Mucosa of stomach (tissue), 1 donor: ENCODE measurements around the gene NPAP1.
"Not testable (repeated sequence)": the region's sequence is repeated elsewhere in the genome, so short reads cannot be mapped to it uniquely, and the experiment has no call there.

Experiments used
- H3K27me3 ChIP-seq: one replicate; pipeline ENCODE4 v1.7.0; 2013; ENCODE audit warnings: mild to moderate bottlenecking, low read length; ENCODE audit not compliant: control insufficient read depth, insufficient read depth
- H3K36me3 ChIP-seq: one replicate; pipeline ENCODE4 v1.7.0; 2013; ENCODE audit warnings: low read length; ENCODE audit not compliant: control insufficient read depth, insufficient read depth
- H3K4me1 ChIP-seq: one replicate; pipeline ENCODE4 v1.7.0; 2013; ENCODE audit warnings: mild to moderate bottlenecking, low read length; ENCODE audit not compliant: control insufficient read depth, insufficient read depth
- H3K4me3 ChIP-seq: one replicate; pipeline ENCODE4 v1.7.0; 2013; ENCODE audit warnings: low read length
- H3K9ac ChIP-seq: one replicate; pipeline ENCODE4 v1.7.0; 2013; ENCODE audit warnings: mild to moderate bottlenecking, low read length, moderate library complexity
- H3K9me3 ChIP-seq: one replicate; pipeline ENCODE4 v1.7.0; 2013; ENCODE audit warnings: mild to moderate bottlenecking, low read length, moderate library complexity; ENCODE audit not compliant: control insufficient read depth
- donor health status: Pancreatic carcinoma.

The NPAP1 gene, protein sequence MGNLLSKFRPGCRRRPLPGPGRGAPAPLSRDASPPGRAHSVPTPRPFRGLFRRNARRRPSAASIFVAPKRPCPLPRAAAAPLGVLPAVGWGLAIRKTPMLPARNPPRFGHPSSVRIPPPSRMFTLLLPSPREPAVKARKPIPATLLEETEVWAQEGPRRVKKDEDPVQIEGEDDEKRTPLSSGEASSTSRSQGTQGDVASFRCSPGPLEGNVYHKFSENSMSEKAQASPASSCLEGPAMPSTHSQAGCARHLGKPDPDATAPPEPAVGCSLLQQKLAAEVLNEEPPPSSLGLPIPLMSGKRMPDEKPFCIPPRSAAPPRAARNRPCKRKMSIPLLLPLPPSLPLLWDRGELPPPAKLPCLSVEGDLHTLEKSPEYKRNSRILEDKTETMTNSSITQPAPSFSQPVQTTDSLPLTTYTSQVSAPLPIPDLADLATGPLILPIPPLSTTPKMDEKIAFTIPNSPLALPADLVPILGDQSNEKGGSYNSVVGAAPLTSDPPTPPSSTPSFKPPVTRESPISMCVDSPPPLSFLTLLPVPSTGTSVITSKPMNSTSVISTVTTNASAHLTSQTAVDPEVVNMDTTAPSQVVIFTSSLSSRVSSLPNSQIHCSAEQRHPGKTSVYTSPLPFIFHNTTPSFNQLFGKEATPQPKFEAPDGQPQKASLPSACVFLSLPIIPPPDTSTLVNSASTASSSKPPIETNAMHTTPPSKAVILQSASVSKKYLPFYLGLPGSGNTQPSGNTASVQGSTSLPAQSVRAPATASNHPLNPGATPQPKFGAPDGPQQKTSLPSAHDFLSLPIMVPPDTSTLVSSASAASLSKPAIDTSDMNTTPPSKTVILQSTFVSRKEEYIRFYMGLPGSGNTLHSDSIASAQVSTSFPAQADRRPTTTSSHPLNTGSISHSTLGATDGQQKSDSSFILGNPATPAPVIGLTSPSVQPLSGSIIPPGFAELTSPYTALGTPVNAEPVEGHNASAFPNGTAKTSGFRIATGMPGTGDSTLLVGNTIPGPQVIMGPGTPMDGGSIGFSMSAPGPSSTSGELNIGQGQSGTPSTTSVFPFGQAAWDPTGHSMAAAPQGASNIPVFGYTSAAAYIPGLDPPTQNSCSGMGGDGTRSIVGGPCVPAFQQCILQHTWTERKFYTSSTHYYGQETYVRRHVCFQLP

DNA sequence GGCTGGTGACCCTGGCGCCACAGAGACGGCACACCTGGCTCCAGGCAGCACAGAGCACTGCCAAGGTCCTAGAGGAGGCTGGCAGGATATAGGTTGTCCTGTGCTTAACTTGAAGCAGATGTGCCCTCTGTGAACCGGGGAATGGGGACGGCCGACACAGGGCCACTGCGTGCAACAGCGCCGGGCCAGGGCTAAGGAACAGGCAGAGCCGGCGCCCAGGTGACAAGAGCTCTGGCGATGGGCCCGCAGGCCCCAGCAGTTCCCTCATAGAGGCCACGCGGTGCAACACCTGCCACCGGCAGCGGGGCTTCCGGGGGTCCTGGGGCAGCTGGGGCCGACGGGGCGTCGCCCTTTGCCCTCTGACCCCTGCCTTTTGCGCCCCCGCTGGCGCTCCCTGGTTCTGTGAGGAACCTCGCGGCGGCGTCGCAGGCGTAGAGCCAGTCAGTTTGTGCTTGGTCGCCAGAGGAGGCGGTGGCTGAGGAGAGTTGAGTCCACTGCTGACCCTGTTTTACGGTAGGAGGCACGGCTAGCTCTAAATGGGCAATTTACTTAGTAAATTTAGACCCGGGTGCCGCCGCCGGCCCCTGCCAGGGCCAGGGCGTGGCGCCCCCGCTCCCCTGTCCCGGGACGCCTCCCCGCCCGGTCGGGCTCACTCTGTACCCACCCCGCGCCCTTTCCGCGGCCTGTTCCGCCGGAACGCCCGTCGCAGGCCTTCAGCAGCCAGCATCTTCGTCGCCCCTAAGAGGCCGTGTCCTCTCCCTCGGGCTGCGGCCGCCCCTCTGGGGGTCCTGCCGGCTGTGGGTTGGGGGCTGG, at the start of gene NPAP1:
TSS of gene NPAP1 (plus strand) at position 444 of the 813 bp plus-strand sequence. CDS start at position 537, 93 bp downstream.
- Histone ChIP-seq H3K9ac (no peak within 1 kb of the TSS), H3K36me3 (no peaks in the 10 kb centered on the region), H3K4me1 (no peaks in the 10 kb centered on the region), H3K4me3 (no peak within 1 kb of the TSS), H3K9me3 (no peaks in the 10 kb centered on the region), H3K27me3 (no peaks in the 10 kb centered on the region)

DNA sequence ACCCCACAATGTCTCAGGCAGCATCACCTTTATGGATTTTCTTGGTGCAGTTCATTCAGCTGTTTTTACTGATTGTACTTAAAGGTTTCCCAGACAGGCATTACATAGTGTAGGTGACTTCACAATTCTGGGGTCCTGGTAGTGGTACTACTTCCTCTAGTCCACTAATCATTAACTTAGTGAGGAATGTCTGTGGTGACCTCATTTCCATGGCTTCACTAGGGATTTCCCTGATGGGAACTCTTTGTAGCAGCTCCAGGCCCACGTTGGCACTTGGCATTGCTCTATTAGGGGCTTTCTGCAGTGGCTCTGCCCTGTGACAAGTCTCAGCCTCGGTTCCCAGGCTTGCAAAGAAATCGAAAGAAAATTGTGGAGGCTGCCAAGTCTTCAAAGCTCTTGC, 48.1 kb upstream of the NPAP1 start:
- Histone ChIP-seq H3K36me3 (no peaks in the 10 kb centered on the region), H3K27me3 (no peaks in the 10 kb centered on the region), H3K9me3 (no peaks in the 10 kb centered on the region), H3K4me3 (no peak overlapping the region), H3K4me1 (no peaks in the 10 kb centered on the region), H3K9ac (no peak overlapping the region)

DNA sequence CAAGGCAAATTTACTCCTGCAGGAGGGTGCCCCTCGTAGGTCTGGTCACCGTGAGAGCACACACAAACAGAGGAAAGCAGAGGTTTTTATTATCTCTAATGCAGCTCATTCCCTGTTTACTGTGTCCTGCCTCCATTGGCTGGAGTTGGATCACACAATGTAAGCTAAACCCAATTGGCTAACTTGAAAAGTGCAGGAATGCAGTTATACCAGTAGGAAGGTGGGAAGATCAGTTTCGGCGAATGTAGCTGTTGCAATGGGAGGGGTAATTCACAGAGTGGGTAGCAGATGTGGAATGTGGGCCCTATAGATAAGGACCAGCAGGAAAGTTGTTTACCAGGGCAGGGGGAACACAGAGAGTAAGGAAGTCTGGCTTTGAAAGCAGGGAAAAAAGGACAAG, 42.5 kb upstream of the NPAP1 start:
- Histone ChIP-seq H3K27me3 (no peaks in the 10 kb centered on the region), H3K36me3 (no peaks in the 10 kb centered on the region), H3K9ac (no peak overlapping the region), H3K4me3 (no peak overlapping the region), H3K9me3 (no peaks in the 10 kb centered on the region), H3K4me1 (no peaks in the 10 kb centered on the region)

DNA sequence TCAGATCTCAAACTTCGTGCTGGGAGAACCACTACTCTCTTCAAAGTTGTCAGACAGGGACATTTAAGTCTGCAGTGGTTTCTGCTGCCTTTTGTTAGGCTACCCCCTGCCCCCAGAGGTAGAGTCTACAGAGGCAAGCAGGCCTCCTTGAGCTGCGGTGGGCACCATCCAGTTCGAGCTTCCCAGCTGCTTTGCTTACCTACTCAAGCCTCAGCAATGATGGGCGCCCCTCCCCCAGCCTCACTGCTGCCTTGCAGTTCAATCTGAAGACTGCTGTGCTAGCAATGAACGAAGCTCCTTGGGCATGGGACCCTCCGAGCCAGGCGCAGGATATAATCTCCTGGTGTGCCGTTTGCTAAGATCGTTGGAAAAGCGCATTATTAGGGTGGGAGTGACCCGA, 36.2 kb upstream of the NPAP1 start:
- H3K4me3 ChIP-seq, H3K27me3 ChIP-seq, H3K9ac ChIP-seq, H3K4me1 ChIP-seq, H3K36me3 ChIP-seq, H3K9me3 ChIP-seq: not testable (repeated sequence)

DNA sequence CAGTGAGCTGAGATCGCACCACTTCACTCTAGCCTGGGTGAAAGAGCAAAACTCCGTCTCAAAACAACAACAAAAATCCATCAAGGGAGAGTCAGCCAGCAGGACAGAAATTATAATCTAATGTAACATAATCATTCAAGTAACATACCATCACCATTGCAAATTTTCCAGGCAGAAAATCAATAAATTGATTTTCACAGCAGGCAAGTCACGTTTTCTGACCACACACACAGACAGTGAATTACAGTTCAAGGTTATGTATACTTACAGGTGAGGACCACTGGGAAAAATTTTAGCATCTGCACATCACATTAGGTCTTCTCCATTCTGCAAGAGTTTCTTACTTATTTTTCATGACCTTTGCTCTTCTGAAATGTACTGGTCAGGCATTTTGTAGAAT, 29.9 kb upstream of the NPAP1 start:
- Histone ChIP-seq H3K9ac (no peak overlapping the region), H3K27me3 (no peaks in the 10 kb centered on the region), H3K9me3 (no peaks in the 10 kb centered on the region), H3K4me1 (no peaks in the 10 kb centered on the region), H3K36me3 (no peaks in the 10 kb centered on the region), H3K4me3 (no peak overlapping the region)

DNA sequence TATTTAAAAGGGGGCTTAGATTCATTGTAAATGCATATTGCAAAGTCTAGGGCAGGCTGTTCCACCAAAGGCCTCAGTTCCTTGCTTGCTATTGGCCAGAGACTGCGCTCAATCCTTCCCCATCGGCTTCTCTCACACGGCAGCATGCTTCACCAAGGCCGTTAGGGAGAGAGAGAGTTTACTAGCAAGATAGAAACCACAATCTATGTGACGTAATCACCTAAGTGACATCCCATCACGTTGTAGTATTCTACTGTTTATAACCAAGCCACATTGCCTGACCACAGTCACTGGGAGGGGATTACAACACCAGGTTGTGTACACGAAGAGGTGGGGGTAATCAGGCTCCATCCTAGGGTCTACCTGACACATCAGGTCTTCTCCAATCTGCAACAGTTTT, 16.0 kb upstream of the NPAP1 start:
- no peaks in the 10 kb centered on the region for H3K4me1 ChIP-seq
- no peaks in the 10 kb centered on the region for H3K9me3 ChIP-seq
- H3K4me3 ChIP-seq, result no peak overlapping the region
- no peaks in the 10 kb centered on the region for H3K27me3 ChIP-seq
- H3K36me3 ChIP-seq, result no peaks in the 10 kb centered on the region
- H3K9ac ChIP-seq, result no peak overlapping the region

DNA sequence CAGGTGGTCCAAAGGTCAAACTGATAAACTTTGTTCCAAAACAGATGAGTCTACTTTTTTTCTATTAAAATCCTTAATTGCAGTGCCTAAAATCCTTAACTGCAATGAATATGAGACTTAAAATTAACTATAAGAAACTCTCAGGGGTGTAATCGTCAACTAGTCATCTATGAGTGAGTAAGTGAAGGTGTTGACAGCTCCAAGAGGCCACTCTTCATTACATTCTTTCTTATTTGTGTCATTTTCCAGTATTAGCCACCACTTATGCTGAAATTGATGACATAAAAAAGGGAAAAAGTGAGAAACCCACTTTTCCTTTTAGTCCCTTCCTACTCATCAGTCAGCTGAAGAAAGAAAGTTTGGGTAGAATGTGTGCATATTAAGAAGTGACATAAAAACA, 12.6 kb upstream of the NPAP1 start:
- Histone ChIP-seq H3K9ac (no peak overlapping the region), H3K9me3 (no peaks in the 10 kb centered on the region), H3K4me1 (no peaks in the 10 kb centered on the region), H3K4me3 (no peak overlapping the region), H3K27me3 (no peaks in the 10 kb centered on the region), H3K36me3 (no peaks in the 10 kb centered on the region)

DNA sequence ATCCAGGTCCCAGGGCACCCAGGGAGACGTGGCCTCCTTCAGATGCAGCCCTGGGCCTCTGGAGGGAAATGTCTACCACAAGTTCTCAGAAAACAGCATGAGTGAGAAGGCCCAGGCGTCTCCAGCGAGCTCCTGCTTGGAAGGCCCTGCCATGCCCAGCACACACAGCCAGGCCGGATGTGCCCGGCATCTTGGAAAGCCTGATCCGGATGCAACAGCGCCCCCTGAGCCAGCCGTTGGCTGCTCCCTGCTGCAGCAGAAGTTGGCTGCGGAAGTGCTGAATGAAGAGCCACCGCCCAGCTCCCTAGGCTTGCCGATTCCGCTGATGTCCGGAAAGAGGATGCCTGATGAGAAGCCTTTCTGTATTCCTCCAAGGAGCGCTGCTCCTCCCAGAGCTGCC, 856 bp downstream of the NPAP1 start:
- no peaks in the 10 kb centered on the region for H3K27me3 ChIP-seq
- H3K36me3 ChIP-seq, result no peaks in the 10 kb centered on the region
- H3K9ac ChIP-seq, result no peak overlapping the region
- H3K9me3 ChIP-seq, result no peaks in the 10 kb centered on the region
- no peak overlapping the region for H3K4me3 ChIP-seq
- H3K4me1 ChIP-seq, result no peaks in the 10 kb centered on the region

DNA sequence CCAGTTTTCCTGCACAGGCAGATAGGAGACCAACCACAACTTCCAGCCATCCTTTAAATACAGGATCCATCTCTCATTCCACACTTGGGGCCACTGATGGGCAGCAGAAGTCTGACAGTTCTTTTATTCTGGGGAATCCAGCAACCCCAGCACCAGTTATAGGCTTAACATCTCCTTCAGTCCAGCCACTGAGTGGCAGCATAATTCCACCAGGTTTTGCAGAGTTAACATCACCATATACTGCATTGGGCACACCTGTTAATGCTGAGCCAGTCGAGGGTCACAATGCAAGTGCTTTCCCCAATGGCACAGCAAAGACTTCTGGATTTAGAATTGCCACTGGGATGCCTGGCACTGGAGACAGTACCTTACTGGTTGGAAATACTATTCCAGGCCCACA, 2.9 kb downstream of the NPAP1 start:
- Histone ChIP-seq H3K9me3 (no peaks in the 10 kb centered on the region), H3K36me3 (no peaks in the 10 kb centered on the region), H3K4me1 (no peaks in the 10 kb centered on the region), H3K9ac (no peak overlapping the region), H3K27me3 (no peaks in the 10 kb centered on the region), H3K4me3 (no peak overlapping the region)

DNA sequence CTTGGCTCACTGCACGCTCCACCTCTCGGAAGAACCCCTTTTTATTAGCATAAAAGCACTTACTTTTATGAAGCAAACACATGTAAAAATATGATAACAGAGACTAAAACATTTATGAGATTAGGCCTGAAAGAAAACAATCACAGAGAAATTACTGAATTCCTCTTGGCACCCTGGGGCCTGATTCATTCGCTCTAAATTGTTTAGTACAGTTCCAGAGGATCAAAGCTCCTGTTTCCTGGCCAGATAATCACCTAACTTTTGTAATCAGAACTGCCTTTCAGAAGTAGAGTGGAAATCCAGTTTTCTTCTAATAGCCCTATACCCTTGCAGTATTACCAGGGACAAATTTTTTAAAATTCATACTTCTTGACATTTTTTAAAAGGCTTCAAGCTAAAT, 6.4 kb downstream of the NPAP1 start:
- H3K9me3 ChIP-seq, result no peaks in the 10 kb centered on the region
- H3K4me3 ChIP-seq, result no peak overlapping the region
- H3K36me3 ChIP-seq, result no peaks in the 10 kb centered on the region
- H3K27me3 ChIP-seq, result no peaks in the 10 kb centered on the region
- H3K9ac ChIP-seq, result no peak overlapping the region
- H3K4me1 ChIP-seq, result no peaks in the 10 kb centered on the region

DNA sequence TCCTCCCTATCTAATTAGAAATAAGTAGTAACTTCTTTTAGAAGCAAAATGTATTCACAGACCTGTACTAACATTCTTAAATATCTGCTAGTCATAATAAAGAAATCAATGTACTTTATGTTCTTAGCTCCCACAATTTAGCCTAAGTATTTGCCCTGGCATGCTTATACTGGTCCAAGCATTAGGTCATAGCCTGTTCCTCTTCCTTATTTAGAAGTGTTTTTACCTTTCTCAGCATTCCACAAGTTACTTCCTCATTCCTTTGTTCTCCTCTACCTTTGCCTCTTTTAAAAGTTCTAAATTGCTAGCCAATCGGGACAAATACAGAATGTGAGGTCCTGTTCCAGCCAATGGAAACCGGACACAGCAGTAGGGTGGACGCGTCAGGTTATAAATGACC, 7.3 kb downstream of the NPAP1 start:
- H3K4me3 ChIP-seq, H3K9me3 ChIP-seq, H3K27me3 ChIP-seq, H3K4me1 ChIP-seq, H3K9ac ChIP-seq, H3K36me3 ChIP-seq: not testable (repeated sequence)
